Ishikawa (cell line): ENCODE results near the gene GALNT14.

ENCODE experiments used
- EP300 ChIP-seq: IDR thresholded peaks from 2 replicates; pipeline ENCODE4 v1.6.1; 2012; ENCODE audit warnings: borderline replicate concordance
- FOXM1 ChIP-seq: IDR thresholded peaks from 2 replicates; pipeline ENCODE4 v1.6.1; 2012; ENCODE audit warnings: low read depth, borderline replicate concordance
- NFIC ChIP-seq: IDR thresholded peaks from 2 replicates; pipeline ENCODE4 v1.6.1; 2012
- REST ChIP-seq: IDR thresholded peaks from 2 replicates; pipeline ENCODE4 v1.6.1; 2012; ENCODE audit warnings: low read depth, mild to moderate bottlenecking
- TAF1 ChIP-seq: IDR thresholded peaks from 2 replicates; pipeline ENCODE4 v1.6.1; 2012; ENCODE audit warnings: low read depth, mild to moderate bottlenecking
- TEAD4 ChIP-seq: IDR thresholded peaks from 2 replicates; pipeline ENCODE4 v1.6.1; 2012
- ZBTB7A ChIP-seq: IDR thresholded peaks from 2 replicates; pipeline ENCODE4 v1.6.1; 2012; ENCODE audit warnings: low read depth
- TF ChIP-seq, protein P1 (sequence below): IDR thresholded peaks from 2 replicates; pipeline ENCODE4 v1.6.1; 2012

- TF ChIP-seq EP300: no peak
- no peak for TF ChIP-seq REST
- TF ChIP-seq, protein P1, sequence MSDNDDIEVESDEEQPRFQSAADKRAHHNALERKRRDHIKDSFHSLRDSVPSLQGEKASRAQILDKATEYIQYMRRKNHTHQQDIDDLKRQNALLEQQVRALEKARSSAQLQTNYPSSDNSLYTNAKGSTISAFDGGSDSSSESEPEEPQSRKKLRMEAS: no peak
- TF ChIP-seq NFIC: no peak
- TF ChIP-seq TAF1: no peak
- TF ChIP-seq ZBTB7A: no peak
- TF ChIP-seq FOXM1: no peak
- no peak for TF ChIP-seq TEAD4
Observed at GRCh38 chr2:31139671-31140070, 1.4 kb upstream of the GALNT14 start.
